Activated B cell treated with CpG ODN at 0.5 μM for 24 hours (primary cell): Measurements from ENCODE around the gene NSF. TPM values are rescaled to one million over a fixed set of nuclear protein-coding genes. Genes with fewer than 3 reads are reported as not detected.

ENCODE experiments used
- ATAC-seq: fragments of 200-7000 bp; cut with Tn5 transposase; one replicate; pipeline ENCODE4 v1.10.0; 2021; ENCODE audit warnings: low read depth, mild to moderate bottlenecking, moderate library complexity
- CTCF ChIA-PET: fragments of 350-600 bp; sonication (Branson Sonifier 250); formaldehyde crosslinking; loops from one replicate; lab custom pipeline; 2021; ENCODE audit warnings: antibody characterized with exemption; lab: Charles Lee
- POLR2A ChIA-PET: fragments of 350-600 bp; sonication (Branson Sonifier 250); formaldehyde crosslinking; loops from one replicate; lab custom pipeline; 2021; ENCODE audit warnings: antibody characterized with exemption; lab: Charles Lee
- DNase-seq: peaks from one replicate; pipeline ENCODE4 v3.0.0; 2022
- H3K27ac Mint-ChIP-seq: one replicate; pipeline ENCODE4 v1.8.0; 2020; ENCODE audit warnings: mixed read lengths
- H3K27me3 Mint-ChIP-seq: one replicate; pipeline ENCODE4 v1.8.0; 2021; ENCODE audit warnings: mixed read lengths
- H3K36me3 Mint-ChIP-seq: one replicate; pipeline ENCODE4 v1.8.0; 2021; ENCODE audit warnings: low read depth, mixed read lengths
- H3K4me1 Mint-ChIP-seq: one replicate; pipeline ENCODE4 v1.8.0; 2021; ENCODE audit warnings: mixed read lengths
- H3K4me3 Mint-ChIP-seq: one replicate; pipeline ENCODE4 v1.8.0; 2020; ENCODE audit warnings: mild to moderate bottlenecking, mixed read lengths
- H3K9me3 Mint-ChIP-seq: one replicate; pipeline ENCODE4 v1.8.0; 2020; ENCODE audit warnings: mixed read lengths
- CTCF ChIP-seq: fragments of 200-600 bp; IDR thresholded peaks from one replicate; pipeline ENCODE4 v1.8.0; 2022; ENCODE audit warnings: antibody characterized with exemption, mild to moderate bottlenecking
- intact Hi-C: fragments of 100-400 bp; cut with micrococcal nuclease; formaldehyde crosslinking; loops from one replicate; pipeline ENCODE4 v1.15.1; 2024
- total RNA-seq: library from RNA; stranded (reverse); gene quantifications from 2 replicates; pipeline ENCODE4 v1.2.3, GENCODE V29; 2022

Gene NSF
- total RNA-seq, 1 donor from 2014 or later = 117 TPM

- DNase-seq (no peak), ATAC-seq (no peak)
- peaks cover 1% of the 10 kb centered on the region for H3K27me3 Mint-ChIP-seq
- POLR2A ChIA-PET = interaction anchor here (0.5 kb wide), 1 partner anchor 562 kb away, joined by 3 read pairs; no protein-coding TSS in a partner anchor
- no peak overlapping the region for H3K27ac Mint-ChIP-seq
- peaks cover 2% of the 10 kb centered on the region for H3K36me3 Mint-ChIP-seq
- CTCF ChIA-PET = no interaction called here
- no peak for TF ChIP-seq CTCF
- intact Hi-C loops = loop anchor here (5.0 kb wide), 1 partner anchor 44 kb away; the partner anchor contains the start of gene WNT3
- no peak overlapping the region for H3K4me3 Mint-ChIP-seq
- peaks cover 36% of the 10 kb centered on the region for H3K4me1 Mint-ChIP-seq
- no peaks in the 10 kb centered on the region for H3K9me3 Mint-ChIP-seq
Observed at GRCh38 chr17:46773676-46774075, 183.2 kb downstream of the NSF start.

GRCh38 chr17:46774108-46774737, 183.8 kb downstream of the NSF start:
- no peak for ATAC-seq
- no peak overlapping the region for H3K27ac Mint-ChIP-seq
- CTCF ChIA-PET = no interaction called here
- no peak overlapping the region for H3K4me3 Mint-ChIP-seq
- peaks cover 35% of the 10 kb centered on the region for H3K4me1 Mint-ChIP-seq
- peaks cover 1% of the 10 kb centered on the region for H3K27me3 Mint-ChIP-seq
- peaks cover 2% of the 10 kb centered on the region for H3K36me3 Mint-ChIP-seq
- POLR2A ChIA-PET = interaction anchor here (0.5 kb wide), 1 partner anchor 563 kb away, joined by 3 read pairs; no protein-coding TSS in a partner anchor
- TF ChIP-seq CTCF = no peak
- intact Hi-C loops = loop anchor here (5.0 kb wide), 1 partner anchor 43 kb away; the partner anchor contains the start of gene WNT3
- no peaks in the 10 kb centered on the region for H3K9me3 Mint-ChIP-seq
- no peak for DNase-seq

- no peak overlapping the region for H3K4me3 Mint-ChIP-seq
- ATAC-seq = no peak
- CTCF ChIA-PET = no interaction called here
- POLR2A ChIA-PET = no interaction called here
- peaks cover 2% of the 10 kb centered on the region for H3K36me3 Mint-ChIP-seq
- H3K4me1 Mint-ChIP-seq = peaks cover 23% of the 10 kb centered on the region
- peaks cover 1% of the 10 kb centered on the region for H3K27me3 Mint-ChIP-seq
- no peak overlapping the region for H3K27ac Mint-ChIP-seq
- no peaks in the 10 kb centered on the region for H3K9me3 Mint-ChIP-seq
- intact Hi-C loops = no loop called here
- DNase-seq = no peak
- no peak for TF ChIP-seq CTCF
Observed at GRCh38 chr17:46776298-46777005, 186.0 kb downstream of the NSF start.

DNA sequence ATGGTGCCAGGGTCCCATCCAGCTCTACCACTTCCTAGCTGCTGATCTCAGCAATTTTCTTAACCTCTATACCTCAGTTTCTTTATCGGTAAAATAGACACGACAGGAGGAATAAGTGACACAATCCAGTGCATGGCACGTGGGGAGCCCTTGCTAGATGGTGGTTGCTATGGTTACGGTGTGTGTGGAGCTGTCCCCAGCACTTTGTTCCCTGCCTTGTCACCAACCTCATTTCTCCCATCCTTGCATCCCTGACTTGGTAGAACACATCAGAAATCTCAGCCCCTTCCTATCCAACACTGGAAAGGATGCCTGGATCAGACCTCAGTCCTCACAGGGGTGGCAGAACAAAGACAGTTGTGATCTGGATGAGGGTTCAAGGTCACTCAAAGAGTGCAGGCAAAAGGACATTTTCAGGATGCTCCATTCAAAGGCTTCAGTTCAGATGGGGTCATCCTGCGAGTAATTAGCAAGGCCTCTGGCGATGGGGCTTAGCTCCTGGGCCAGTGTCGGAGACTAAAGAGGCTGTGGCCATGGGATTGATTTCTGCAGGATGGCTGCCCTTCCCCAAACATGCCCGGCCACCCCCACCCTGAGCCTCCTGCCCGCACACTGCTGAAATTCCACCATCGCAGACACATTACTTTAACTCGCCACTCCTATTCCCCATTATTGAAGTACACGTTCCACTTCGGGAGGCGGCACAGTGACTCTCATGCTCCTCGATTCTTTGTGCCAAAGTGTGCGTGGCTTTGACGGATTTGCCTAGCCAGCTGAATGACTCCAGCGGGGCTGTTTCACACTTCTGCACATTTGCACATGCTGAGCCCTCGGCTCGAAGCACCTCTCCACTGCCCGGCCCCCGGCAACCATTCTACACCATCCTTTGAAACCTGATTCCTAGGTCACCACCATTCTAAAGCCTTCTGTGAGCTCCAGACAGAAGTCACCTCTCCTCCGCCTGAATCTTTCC, 187.8 kb downstream of the NSF start:
- H3K36me3 Mint-ChIP-seq = no peaks in the 10 kb centered on the region
- peaks cover 1% of the 10 kb centered on the region for H3K27me3 Mint-ChIP-seq
- ChIA-PET POLR2A (no interaction called here), CTCF (interaction anchor here (0.5 kb wide), 1 partner anchor 152 kb away, joined by 4 read pairs; no protein-coding TSS in a partner anchor)
- no peak overlapping the region for H3K27ac Mint-ChIP-seq
- no peak for ATAC-seq
- H3K4me3 Mint-ChIP-seq = no peak overlapping the region
- peaks cover 11% of the 10 kb centered on the region for H3K4me1 Mint-ChIP-seq
- no peaks in the 10 kb centered on the region for H3K9me3 Mint-ChIP-seq
- intact Hi-C loops = no loop called here
- no peak for TF ChIP-seq CTCF
- DNase-seq = no peak
